ENCODE results near the gene APBA2.

DNA sequence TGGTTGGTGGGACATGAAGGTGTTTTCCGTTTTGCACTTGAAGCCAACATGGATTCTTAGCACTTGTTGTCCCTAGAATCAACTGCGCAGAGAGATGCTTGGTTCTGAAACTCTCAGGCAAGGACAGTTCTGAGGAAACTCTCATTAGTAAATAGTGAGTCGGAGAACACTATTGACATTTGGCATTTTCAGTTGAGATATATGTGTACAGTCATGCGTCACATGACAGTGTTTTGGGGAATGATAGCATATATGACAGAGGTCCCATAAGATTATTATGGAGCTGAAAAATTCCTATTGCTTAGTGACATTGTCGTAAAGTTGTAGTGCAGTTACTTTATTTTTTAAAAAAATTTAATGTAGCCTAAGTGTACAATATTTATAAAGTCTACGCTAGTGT is 5.8 kb downstream of the APBA2 start:
- TF ChIP-seq POLR2A (IDR thresholded peaks at IDR 0.05; ENCODE audit: low read length) = no peak
- TF ChIP-seq GATA1 (IDR thresholded peaks at IDR 0.05; ENCODE audit: low read depth, low read length) = no peak
